Superior temporal gyrus (tissue), 1 donor: ENCODE data around the gene SEC24D.

Experiments
- DNase-seq: peaks from one replicate; pipeline ENCODE4 v3.0.0-alpha.2; 2016; ENCODE audit errors: extremely low spot score

SEC24D gene

GRCh38 chr4:118773429-118773792, 62.5 kb downstream of the SEC24D start:
- DNase-seq = no peak

- no peak for DNase-seq
These were observed 63.0 kb downstream of the SEC24D start for GRCh38 chr4:118772767-118773428.

- DNase-seq = peak; percentile 82
These were observed 63.7 kb downstream of the SEC24D start for GRCh38 chr4:118772081-118772766.

GRCh38 chr4:118770741-118771187, 65.2 kb downstream of the SEC24D start:
- no peak for DNase-seq

GRCh38 chr4:118769161-118769560, 66.8 kb downstream of the SEC24D start:
- DNase-seq = no peak

GRCh38 chr4:118767109-118767508, 68.8 kb downstream of the SEC24D start:
- DNase-seq = no peak

DNA sequence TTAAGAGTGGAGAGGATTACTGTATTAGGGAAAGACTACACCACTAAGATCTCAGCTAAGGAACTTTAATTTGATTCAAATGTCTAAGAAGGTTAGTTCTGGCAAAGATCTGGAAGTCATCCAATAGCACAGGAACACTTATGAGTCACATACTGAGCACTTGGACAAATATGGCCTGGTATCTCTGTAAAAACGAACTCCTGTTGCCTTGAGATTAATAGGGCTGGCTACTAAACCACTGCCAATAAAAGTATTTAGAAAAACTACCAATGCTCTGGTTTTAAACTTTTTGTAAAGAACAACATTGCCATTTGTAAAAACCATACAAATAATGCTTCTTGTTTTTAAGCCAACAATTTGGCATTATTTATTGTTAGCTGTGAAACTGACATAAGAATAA, 70.5 kb downstream of the SEC24D start:
- DNase-seq = no peak

DNA sequence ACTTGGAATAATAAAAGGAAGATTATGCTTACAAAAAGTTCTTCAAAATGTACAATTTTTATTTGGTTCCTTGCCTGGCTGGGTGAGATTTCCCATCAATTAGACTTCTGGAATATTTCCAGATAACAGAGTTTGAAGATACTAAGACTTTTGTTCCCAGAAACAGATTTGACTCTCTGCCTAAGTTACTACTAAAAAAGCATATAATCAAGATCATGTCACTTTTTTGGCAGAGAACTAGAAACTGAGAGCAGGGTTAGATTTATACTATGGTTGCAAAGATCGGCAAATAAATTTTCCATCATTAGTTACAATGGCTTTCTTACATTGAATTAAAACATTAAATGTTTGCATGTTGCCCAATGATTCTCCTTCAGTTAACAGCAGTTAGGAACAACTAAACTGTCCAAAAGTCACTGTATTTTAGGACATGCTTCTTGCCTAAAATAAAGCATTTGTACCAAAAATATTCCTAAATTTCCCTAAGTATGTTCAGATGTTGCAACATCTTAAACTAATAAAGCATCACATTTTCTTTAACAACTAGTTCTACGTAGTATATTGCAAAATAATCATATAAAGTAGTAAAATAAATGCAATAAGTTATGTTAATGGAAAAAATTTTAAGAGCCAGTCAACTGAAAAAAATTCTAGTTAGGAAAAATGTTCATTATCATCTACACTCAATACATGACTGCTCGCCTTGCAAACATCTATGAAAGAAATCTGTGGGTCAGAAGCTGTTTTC, 73.0 kb downstream of the SEC24D start:
- no peak for DNase-seq

GRCh38 chr4:118762155-118762554, 73.8 kb downstream of the SEC24D start:
- no peak for DNase-seq

DNA sequence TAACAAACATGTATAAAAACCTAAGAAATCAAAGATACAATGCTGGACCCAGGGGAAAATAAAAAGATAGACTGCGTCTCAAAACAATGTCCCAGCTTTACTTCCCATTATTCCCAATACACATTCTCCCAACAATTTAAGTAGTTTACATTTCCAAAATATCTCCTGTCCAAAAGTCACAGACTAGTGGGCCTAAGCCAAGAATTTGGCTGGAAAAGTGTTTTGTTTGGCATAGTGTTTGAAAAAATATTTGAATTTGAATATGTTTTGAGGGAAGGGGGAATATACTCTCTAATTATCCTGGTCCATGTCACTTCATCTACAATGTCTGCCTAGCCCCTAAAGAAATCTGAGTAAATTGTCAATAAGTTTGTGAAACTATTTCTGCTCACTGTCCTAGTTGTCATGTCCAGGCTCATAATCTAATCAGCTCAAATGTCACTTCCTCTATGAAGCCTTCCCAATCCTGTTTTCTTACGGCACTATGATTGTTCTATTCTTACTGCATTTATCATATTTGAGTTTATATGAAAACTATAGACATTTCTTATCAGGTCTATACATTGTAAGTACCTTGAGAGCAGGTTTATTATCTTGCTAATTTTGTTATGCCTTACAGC, 74.4 kb downstream of the SEC24D start:
- DNase-seq = no peak

GRCh38 chr4:118760493-118760892, 75.4 kb downstream of the SEC24D start:
- no peak for DNase-seq

- no peak for DNase-seq
These were observed 75.8 kb downstream of the SEC24D start for GRCh38 chr4:118760092-118760491.

DNA sequence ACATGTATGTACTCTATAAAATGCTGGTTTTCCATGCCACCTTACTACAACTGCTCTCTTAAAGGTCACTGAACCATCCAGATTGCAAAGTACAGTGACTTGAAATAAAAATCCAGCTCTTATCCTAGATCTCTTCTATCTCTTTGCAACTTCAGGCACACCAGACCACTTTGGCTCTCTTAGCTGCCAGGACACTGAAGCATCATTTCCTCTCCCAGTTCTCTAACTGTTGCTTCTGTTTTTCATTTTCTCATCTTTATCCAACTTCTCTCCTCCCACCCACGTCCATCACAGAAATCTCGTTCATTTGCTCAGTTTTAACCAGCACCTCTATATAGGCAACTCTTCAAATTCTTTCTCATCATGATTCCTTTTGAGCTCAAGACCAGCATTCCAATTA, 76.4 kb downstream of the SEC24D start:
- DNase-seq = no peak

GRCh38 chr4:118758293-118758692, 77.6 kb downstream of the SEC24D start:
- no peak for DNase-seq

- DNase-seq = no peak
These were observed 78.1 kb downstream of the SEC24D start for GRCh38 chr4:118757761-118758251.

DNA sequence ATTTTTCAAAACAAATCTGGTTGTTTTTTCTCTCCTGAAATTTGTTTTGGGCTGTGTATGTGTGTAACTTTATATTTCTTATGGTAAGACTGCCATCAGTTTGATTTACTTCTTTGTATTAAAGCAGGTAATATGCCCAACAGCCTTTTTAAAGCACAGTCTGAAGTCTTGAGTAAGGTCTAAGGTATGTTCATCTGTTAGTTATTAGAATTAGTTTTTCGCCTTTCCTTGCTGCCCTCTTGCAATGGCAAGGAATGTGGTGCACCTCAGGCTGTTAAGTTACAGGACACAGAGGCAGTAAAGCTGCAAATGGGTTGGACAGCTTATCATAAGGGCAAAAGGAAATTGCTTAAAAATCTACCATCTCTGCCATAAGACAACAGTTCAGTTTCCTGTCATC, 79.0 kb downstream of the SEC24D start:
- no peak for DNase-seq

GRCh38 chr4:118756429-118756828, 79.5 kb downstream of the SEC24D start:
- no peak for DNase-seq

- DNase-seq = no peak
These were observed 80.3 kb downstream of the SEC24D start for GRCh38 chr4:118755438-118756226.

DNA sequence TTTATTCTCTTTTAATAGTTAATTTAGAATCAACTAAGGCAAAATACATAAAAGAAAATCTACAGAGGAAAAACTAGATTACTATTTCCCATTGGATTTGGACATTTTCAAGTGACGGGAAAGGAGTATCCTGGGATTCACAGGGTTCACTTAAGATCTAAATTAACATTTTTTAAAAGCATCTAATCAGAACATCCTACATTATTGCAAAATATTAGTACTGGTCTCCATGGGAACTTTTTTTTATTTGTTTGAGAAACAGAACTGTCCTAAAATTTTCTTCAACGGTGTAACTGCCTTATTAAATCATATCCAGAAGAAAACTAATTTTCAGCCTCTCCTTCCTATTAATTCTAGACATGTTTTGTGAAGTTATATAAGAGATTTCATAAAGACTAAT, 81.0 kb downstream of the SEC24D start:
- no peak for DNase-seq

DNA sequence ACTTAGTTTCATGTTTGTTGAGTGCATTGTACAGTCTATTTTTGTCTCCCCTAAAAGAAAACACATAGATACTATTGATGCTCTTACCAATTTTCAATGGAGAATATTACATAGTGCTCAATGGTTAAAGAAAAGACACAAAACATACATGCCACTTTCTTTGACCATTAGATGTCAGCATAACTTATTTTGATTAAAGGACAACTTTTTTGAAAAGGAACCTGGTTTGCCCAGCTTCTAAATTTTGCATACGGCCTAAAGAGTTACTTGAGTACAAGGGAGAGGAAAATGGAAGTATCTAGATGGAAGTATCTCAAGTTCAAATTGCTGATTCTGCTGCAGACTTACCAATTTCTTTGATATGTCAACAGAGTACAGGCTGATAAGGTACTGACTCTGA, 82.2 kb downstream of the SEC24D start:
- DNase-seq = no peak

- no peak for DNase-seq
These were observed 82.8 kb downstream of the SEC24D start for GRCh38 chr4:118753096-118753495.
